Measurements from ENCODE around the gene FHAD1.
A peak's percentile ranks its signal among the peaks of the same experiment; 100 is the strongest.

GRCh38 chr1:15323351-15323988, 76.4 kb downstream of the FHAD1 start:
- peak in 1 of 2 donors; percentile 42 for TF ChIP-seq POLR2AphosphoS5 (IDR thresholded peaks at IDR 0.05)
- TF ChIP-seq EP300 (IDR thresholded peaks at IDR 0.05), result no peak
- no peak for TF ChIP-seq POLR2A (IDR thresholded peaks at IDR 0.05; ENCODE audit: low read depth)

All from esophagus muscularis mucosa (tissue), 3 donors.